Activated T-cell treated with anti-CD3 and anti-CD28 coated beads for 4 hours (primary cell): Measurements from ENCODE around the gene SHISAL1.

Experiments used
- DNase-seq: peaks from one replicate; pipeline ENCODE4 v3.0.0-alpha.2; 2020

The SHISAL1 gene

GRCh38 chr22:44312766-44313165, at the start of gene SHISAL1:
SHISAL1 (minus strand) TSS chr22:44312951; CDS start chr22:44300945, 12,006 bp downstream.
- no peak for DNase-seq

- no peak for DNase-seq
Measured at GRCh38 chr22:44361391-44362126, 48.8 kb upstream of the SHISAL1 start.

GRCh38 chr22:44360668-44361381, 48.1 kb upstream of the SHISAL1 start:
- no peak for DNase-seq

- no peak for DNase-seq
Measured at GRCh38 chr22:44360306-44360667, 47.5 kb upstream of the SHISAL1 start.

- no peak for DNase-seq
Measured at GRCh38 chr22:44359496-44360110, 46.9 kb upstream of the SHISAL1 start.

- no peak for DNase-seq
Measured at GRCh38 chr22:44358709-44359440, 46.1 kb upstream of the SHISAL1 start.

GRCh38 chr22:44357966-44358465, 45.3 kb upstream of the SHISAL1 start:
- DNase-seq: no peak

GRCh38 chr22:44357296-44357965, 44.7 kb upstream of the SHISAL1 start:
- DNase-seq: no peak

GRCh38 chr22:44355716-44356070, 42.9 kb upstream of the SHISAL1 start:
- DNase-seq: no peak

- no peak for DNase-seq
Measured at GRCh38 chr22:44354288-44354687, 41.5 kb upstream of the SHISAL1 start.

GRCh38 chr22:44353041-44353440, 40.3 kb upstream of the SHISAL1 start:
- no peak for DNase-seq

GRCh38 chr22:44352378-44353035, 39.8 kb upstream of the SHISAL1 start:
- no peak for DNase-seq

- no peak for DNase-seq
Measured at GRCh38 chr22:44351685-44352377, 39.1 kb upstream of the SHISAL1 start.

- no peak for DNase-seq
Measured at GRCh38 chr22:44351037-44351436, 38.3 kb upstream of the SHISAL1 start.

GRCh38 chr22:44349594-44349993, 36.8 kb upstream of the SHISAL1 start:
- no peak for DNase-seq

- no peak for DNase-seq
Measured at GRCh38 chr22:44348971-44349560, 36.3 kb upstream of the SHISAL1 start.

GRCh38 chr22:44347549-44347948, 34.8 kb upstream of the SHISAL1 start:
- DNase-seq: no peak

GRCh38 chr22:44347080-44347479, 34.3 kb upstream of the SHISAL1 start:
- no peak for DNase-seq

- no peak for DNase-seq
Measured at GRCh38 chr22:44345872-44346271, 33.1 kb upstream of the SHISAL1 start.

GRCh38 chr22:44344407-44344806, 31.7 kb upstream of the SHISAL1 start:
- DNase-seq: no peak

GRCh38 chr22:44342347-44342956, 29.7 kb upstream of the SHISAL1 start:
- no peak for DNase-seq
